Hepatocyte (in vitro differentiated cells): Measurements from ENCODE around the gene DPEP1. TPM values are rescaled to one million over a fixed set of nuclear protein-coding genes. Genes with fewer than 3 reads are reported as not detected.

Experiments used
- DNase-seq: peaks from one replicate; pipeline ENCODE4 v3.0.0-alpha.2; 2016; ENCODE audit warnings: low spot score
- H2AFZ ChIP-seq: fragments of 200-600 bp; sonication (generic); 2 replicates; pipeline ENCODE4 v1.6.0; 2016; ENCODE audit warnings: antibody characterized with exemption, mild to moderate bottlenecking
- H3K27ac ChIP-seq: fragments of 200-600 bp; sonication (generic); 2 replicates; pipeline ENCODE4 v1.5.1; 2016; ENCODE audit warnings: mild to moderate bottlenecking
- H3K27me3 ChIP-seq: fragments of 200-600 bp; sonication (generic); 2 replicates; pipeline ENCODE4 v1.6.1; 2016
- H3K36me3 ChIP-seq: fragments of 200-600 bp; sonication (generic); replicated peaks from 2 replicates; pipeline ENCODE4 v1.5.1; 2016; ENCODE audit warnings: low read depth; ENCODE audit not compliant: insufficient read depth
- H3K4me1 ChIP-seq: fragments of 200-600 bp; sonication (generic); 2 replicates; pipeline ENCODE4 v1.5.1; 2016; ENCODE audit warnings: mild to moderate bottlenecking, moderate library complexity; ENCODE audit not compliant: insufficient read depth
- H3K4me2 ChIP-seq: fragments of 200-600 bp; sonication (generic); 2 replicates; pipeline ENCODE4 v1.6.0; 2016
- H3K4me3 ChIP-seq: fragments of 200-600 bp; sonication (generic); 2 replicates; pipeline ENCODE4 v1.5.1; 2016; ENCODE audit warnings: mild to moderate bottlenecking
- H3K79me2 ChIP-seq: fragments of 200-600 bp; sonication (generic); 2 replicates; pipeline ENCODE4 v1.6.0; 2017; ENCODE audit warnings: mild to moderate bottlenecking
- H3K9me2 ChIP-seq: fragments of 200-600 bp; sonication (generic); replicated peaks from 2 replicates; pipeline ENCODE4 v1.6.0; 2017; ENCODE audit warnings: mild to moderate bottlenecking; ENCODE audit not compliant: insufficient read depth
- H3K9me3 ChIP-seq: fragments of 200-600 bp; sonication (generic); 2 replicates; pipeline ENCODE4 v1.5.1; 2016; ENCODE audit warnings: low read depth, mild to moderate bottlenecking
- H4K20me1 ChIP-seq: fragments of 200-600 bp; sonication (generic); 2 replicates; pipeline ENCODE4 v1.6.0; 2016; ENCODE audit warnings: mild to moderate bottlenecking; ENCODE audit not compliant: insufficient read depth, poor library complexity, severe bottlenecking
- CTCF ChIP-seq: fragments of 200-600 bp; sonication (generic); IDR thresholded peaks from 2 replicates; pipeline ENCODE4 v1.5.1; 2016; ENCODE audit warnings: antibody characterized with exemption, mild to moderate bottlenecking; ENCODE audit not compliant: poor library complexity
- EZH2 ChIP-seq: fragments of 200-600 bp; sonication (generic); IDR thresholded peaks from 2 replicates; pipeline ENCODE4 v1.6.1; 2016; ENCODE audit warnings: antibody characterized with exemption, mild to moderate bottlenecking, borderline replicate concordance
- EZH2phosphoT487 ChIP-seq: fragments of 200-600 bp; sonication (generic); IDR thresholded peaks from one replicate; pipeline ENCODE4 v1.6.1; 2018; ENCODE audit warnings: antibody characterized with exemption, mild to moderate bottlenecking, low read depth, moderate library complexity; ENCODE audit not compliant: unreplicated experiment, severe bottlenecking
- WGBS: methylation state at CpG from one replicate; pipeline ENCODE4 v1.1.6; 2016; ENCODE audit warnings: low lambda C conversion rate; ENCODE audit errors: missing lambda C conversion rate; 5-methylcytosine and 5-hydroxymethylcytosine counted together
- polyA plus RNA-seq: library from polyadenylated mRNA; unstranded; fragments of >200 nt; fragmentation: Nextera tagmentation; extraction: Ambion mirVana; gene quantifications from 2 replicates; pipeline ENCODE4 v1.2.1, GENCODE V29; 2016
- total RNA-seq: library from RNA; depleted of rRNA; stranded (reverse); fragments of >200 nt; gene quantifications from 2 replicates; pipeline ENCODE4 v1.2.3, GENCODE V29; 2014

Gene DPEP1
- total and polyA plus RNA-seq, 2 experiments from 2014 or later, result 48.3 to 106 TPM

GRCh38 chr16:89615596-89616090 is 2.2 kb downstream of the DPEP1 start:
- 55% methylated on average over 17 of the region's 17 CpGs for WGBS
- Histone ChIP-seq H2AFZ (no peak overlapping the region), H3K36me3 (no peaks in the 10 kb centered on the region), H3K4me1 (peaks cover 3% of the 10 kb centered on the region), H4K20me1 (no peaks in the 10 kb centered on the region), H3K9me2 (no peaks in the 10 kb centered on the region), H3K27me3 (no peaks in the 10 kb centered on the region), H3K9me3 (no peaks in the 10 kb centered on the region), H3K27ac (no peak overlapping the region), H3K79me2 (no peaks in the 10 kb centered on the region), H3K4me3 (no peak overlapping the region), H3K4me2 (no peak overlapping the region)
- TF ChIP-seq EZH2phosphoT487, result no peak
- TF ChIP-seq CTCF, result peak; percentile 64
- DNase-seq, result no peak

GRCh38 chr16:89616623-89617022 is 3.2 kb downstream of the DPEP1 start:
- WGBS, result 96% methylated on average over 20 of the region's 20 CpGs
- no peak for DNase-seq
- H3K4me2 ChIP-seq, result no peak overlapping the region
- H3K4me3 ChIP-seq, result no peak overlapping the region
- no peaks in the 10 kb centered on the region for H3K79me2 ChIP-seq
- H4K20me1 ChIP-seq, result no peaks in the 10 kb centered on the region
- H3K27ac ChIP-seq, result no peak overlapping the region
- no peaks in the 10 kb centered on the region for H3K27me3 ChIP-seq
- TF ChIP-seq EZH2, result no peak
- no peak for TF ChIP-seq CTCF
- TF ChIP-seq EZH2phosphoT487, result no peak
- H2AFZ ChIP-seq, result no peak overlapping the region
- H3K9me3 ChIP-seq, result no peaks in the 10 kb centered on the region
- H3K4me1 ChIP-seq, result peaks cover 3% of the 10 kb centered on the region
- H3K36me3 ChIP-seq, result no peaks in the 10 kb centered on the region
- H3K9me2 ChIP-seq, result no peaks in the 10 kb centered on the region

GRCh38 chr16:89617036-89617435 is 3.6 kb downstream of the DPEP1 start:
- Histone ChIP-seq H3K27me3 (no peaks in the 10 kb centered on the region), H2AFZ (no peak overlapping the region), H3K4me1 (peaks cover 3% of the 10 kb centered on the region), H3K4me3 (no peak overlapping the region), H3K9me3 (no peaks in the 10 kb centered on the region), H3K4me2 (no peak overlapping the region), H3K27ac (no peak overlapping the region), H4K20me1 (no peaks in the 10 kb centered on the region), H3K9me2 (no peaks in the 10 kb centered on the region), H3K36me3 (no peaks in the 10 kb centered on the region), H3K79me2 (no peaks in the 10 kb centered on the region)
- no peak for DNase-seq
- 58% methylated on average over 5 of the region's 6 CpGs for WGBS
- TF ChIP-seq CTCF, result no peak
- TF ChIP-seq EZH2, result no peak
- TF ChIP-seq EZH2phosphoT487, result no peak
